Eye (tissue), 1 donor: ENCODE measurements around the gene SLC13A3.
A peak's percentile ranks its signal among the peaks of the same experiment; 100 is the strongest.

ENCODE experiments used
- DNase-seq: peaks from one replicate; pipeline ENCODE4 v3.0.0-alpha.2; 2015

SLC13A3 gene

GRCh38 chr20:46649965-46650542 lies 1.2 kb downstream of the SLC13A3 start:
- DNase-seq = no peak

- no peak for DNase-seq
Measured at GRCh38 chr20:46649650-46649949, 1.7 kb downstream of the SLC13A3 start.

- no peak for DNase-seq
Measured at GRCh38 chr20:46648903-46649649, 2.2 kb downstream of the SLC13A3 start.

- no peak for DNase-seq
Measured at GRCh38 chr20:46647469-46647868, 3.8 kb downstream of the SLC13A3 start.

GRCh38 chr20:46646659-46647380 lies 4.4 kb downstream of the SLC13A3 start:
- no peak for DNase-seq

- no peak for DNase-seq
Measured at GRCh38 chr20:46646122-46646521, 5.1 kb downstream of the SLC13A3 start.

GRCh38 chr20:46644733-46645132 lies 6.5 kb downstream of the SLC13A3 start:
- DNase-seq = no peak

GRCh38 chr20:46644160-46644559 lies 7.1 kb downstream of the SLC13A3 start:
- no peak for DNase-seq

- DNase-seq = no peak
Measured at GRCh38 chr20:46642969-46643343, 8.3 kb downstream of the SLC13A3 start.

- DNase-seq = no peak
Measured at GRCh38 chr20:46642265-46642968, 8.8 kb downstream of the SLC13A3 start.

- no peak for DNase-seq
Measured at GRCh38 chr20:46641424-46641823, 9.8 kb downstream of the SLC13A3 start.

GRCh38 chr20:46640536-46641311 lies 10.5 kb downstream of the SLC13A3 start:
- no peak for DNase-seq

- no peak for DNase-seq
Measured at GRCh38 chr20:46640044-46640443, 11.2 kb downstream of the SLC13A3 start.

- no peak for DNase-seq
Measured at GRCh38 chr20:46639587-46639986, 11.7 kb downstream of the SLC13A3 start.

- no peak for DNase-seq
Measured at GRCh38 chr20:46638898-46639274, 12.4 kb downstream of the SLC13A3 start.

GRCh38 chr20:46638134-46638897 lies 12.9 kb downstream of the SLC13A3 start:
- no peak for DNase-seq

GRCh38 chr20:46637427-46638133 lies 13.7 kb downstream of the SLC13A3 start:
- DNase-seq = no peak

GRCh38 chr20:46637020-46637419 lies 14.2 kb downstream of the SLC13A3 start:
- DNase-seq = no peak

- DNase-seq = no peak
Measured at GRCh38 chr20:46636514-46636913, 14.7 kb downstream of the SLC13A3 start.

GRCh38 chr20:46635514-46636136 lies 15.6 kb downstream of the SLC13A3 start:
- DNase-seq = no peak

GRCh38 chr20:46634528-46634927 lies 16.7 kb downstream of the SLC13A3 start:
- peak; percentile 62 for DNase-seq
